ENCODE data around the gene ELMO1. TPM values are rescaled to one million over a fixed set of nuclear protein-coding genes. Genes with fewer than 3 reads are reported as not detected.

ELMO1 gene
- total RNA-seq, 1 experiment from 2014 or later: 1.1 TPM

GRCh38 chr7:37095122-37095521 is 353.5 kb downstream of the ELMO1 start:
- ChIA-PET CTCF (interaction anchor here (0.7 kb wide), 1 partner anchor 87 kb away, joined by 3 read pairs; no protein-coding TSS in a partner anchor), RAD21 (ENCODE audit: low non-redundant PET in 1 of 2, low total read pairs in 2 of 2, uncharacterized antibody in 2 of 2, unreplicated experiment in 2 of 2) (no interaction called here), POLR2A (no interaction called here)
- DNase-seq (ENCODE audit: low read depth, low spot score) (no peak), ATAC-seq (no peak)
- H2AFZ ChIP-seq (ENCODE audit: low read depth, low read length, poor library complexity, severe bottlenecking): no peak overlapping the region
- H3K36me3 ChIP-seq (ENCODE audit: control insufficient read depth in 1 of 2, insufficient read depth in 2 of 2, low read length in 2 of 2): no peaks in the 10 kb centered on the region
- no peak overlapping the region for H3K27ac ChIP-seq (ENCODE audit: low read depth, low read length)
- TF ChIP-seq POLR2AphosphoS5 (IDR thresholded peaks at IDR 0.05; ENCODE audit: low read depth, low read length): no peak
- intact Hi-C loops (cut with micrococcal nuclease): no loop called here
- H3K9ac ChIP-seq (ENCODE audit: low read length): no peak overlapping the region
- no peaks in the 10 kb centered on the region for H3K9me2 ChIP-seq (ENCODE audit: insufficient read depth)
- no peaks in the 10 kb centered on the region for H3K4me1 ChIP-seq (ENCODE audit: control insufficient read depth in 1 of 2, insufficient read depth in 2 of 2, low read length in 2 of 2)
- no peak overlapping the region for H3K4me3 ChIP-seq (replicated peaks in 1 of 2; ENCODE audit: low read depth in 1 of 2, low read length in 2 of 2)
- no TSS peak for BruUV-seq (replicated peaks)
- H4K20me1 ChIP-seq (ENCODE audit: insufficient read depth): no peaks in the 10 kb centered on the region
- no peaks in the 10 kb centered on the region for H3K9me3 ChIP-seq (ENCODE audit: control insufficient read depth in 1 of 2, insufficient read depth in 1 of 2, low read depth in 1 of 2, low read length in 2 of 2)
- no peak overlapping the region for H3K4me2 ChIP-seq (ENCODE audit: low read length)
- no peaks in the 10 kb centered on the region for H3K79me2 ChIP-seq (ENCODE audit: insufficient read depth, low read length)
- H3K27me3 ChIP-seq (ENCODE audit: insufficient read depth, low read length): no peaks in the 10 kb centered on the region

GRCh38 chr7:37093257-37093656 is 355.4 kb downstream of the ELMO1 start:
- DNase-seq (ENCODE audit: low read depth, low spot score) (no peak), ATAC-seq (no peak)
- H3K27ac ChIP-seq (ENCODE audit: low read depth, low read length): no peak overlapping the region
- H3K9ac ChIP-seq (ENCODE audit: low read length): no peak overlapping the region
- H3K4me2 ChIP-seq (ENCODE audit: low read length): no peak overlapping the region
- intact Hi-C loops (cut with micrococcal nuclease): no loop called here
- no peaks in the 10 kb centered on the region for H3K9me3 ChIP-seq (ENCODE audit: control insufficient read depth in 1 of 2, insufficient read depth in 1 of 2, low read depth in 1 of 2, low read length in 2 of 2)
- no peaks in the 10 kb centered on the region for H3K36me3 ChIP-seq (ENCODE audit: control insufficient read depth in 1 of 2, insufficient read depth in 2 of 2, low read length in 2 of 2)
- RAD21 ChIA-PET (ENCODE audit: low non-redundant PET in 1 of 2, low total read pairs in 2 of 2, uncharacterized antibody in 2 of 2, unreplicated experiment in 2 of 2): no interaction called here
- H3K79me2 ChIP-seq (ENCODE audit: insufficient read depth, low read length): no peaks in the 10 kb centered on the region
- CTCF ChIA-PET: no interaction called here
- H3K9me2 ChIP-seq (ENCODE audit: insufficient read depth): no peaks in the 10 kb centered on the region
- no peak overlapping the region for H2AFZ ChIP-seq (ENCODE audit: low read depth, low read length, poor library complexity, severe bottlenecking)
- H3K4me3 ChIP-seq (replicated peaks in 1 of 2; ENCODE audit: low read depth in 1 of 2, low read length in 2 of 2): no peak overlapping the region
- no peak for TF ChIP-seq FOSL1 (IDR thresholded peaks at IDR 0.05; ENCODE audit: low read depth)
- no peak for TF ChIP-seq YY1 (IDR thresholded peaks at IDR 0.05; ENCODE audit: extremely low read depth, insufficient replicate concordance, low read depth, low read length)
- TF ChIP-seq SP1 (IDR thresholded peaks at IDR 0.05; ENCODE audit: low read depth): no peak
- no peak for TF ChIP-seq JUND (IDR thresholded peaks at IDR 0.05)
- no peak for TF ChIP-seq MAX (IDR thresholded peaks at IDR 0.05)
- no peak for TF ChIP-seq SIN3A (IDR thresholded peaks at IDR 0.05; ENCODE audit: low read depth)
- no peak for TF ChIP-seq POLR2AphosphoS5 (IDR thresholded peaks at IDR 0.05; ENCODE audit: low read depth, low read length)
- no peak for TF ChIP-seq SRF (IDR thresholded peaks at IDR 0.05; ENCODE audit: low read depth)
- no peak for TF ChIP-seq EGR1 (IDR thresholded peaks at IDR 0.05; ENCODE audit: low read depth)
- no peak for TF ChIP-seq ZBTB33 (IDR thresholded peaks at IDR 0.05; ENCODE audit: extremely low read depth, insufficient replicate concordance, low read length)
- no peak for TF ChIP-seq ZFX (IDR thresholded peaks at IDR 0.05)
- no peak for TF ChIP-seq CBX3 (IDR thresholded peaks at IDR 0.05; ENCODE audit: low read depth)
- no peak for TF ChIP-seq EZH2 (IDR thresholded peaks at IDR 0.05)
- no peak for TF ChIP-seq CEBPB (IDR thresholded peaks at IDR 0.05; ENCODE audit: low read depth)
- no peak for TF ChIP-seq ZNF274 (IDR thresholded peaks at IDR 0.05; ENCODE audit: low read depth, low read length)
- TF ChIP-seq RAD21 (IDR thresholded peaks at IDR 0.05; ENCODE audit: low read depth): no peak
- no peak for TF ChIP-seq CTCF (IDR thresholded peaks at IDR 0.05 in 2 of 3, conservative IDR thresholded peaks at IDR 0.05 in 1 of 3; ENCODE audit: borderline replicate concordance in 1 of 3, insufficient read depth in 1 of 3, low read depth in 2 of 3, low read length in 2 of 3)
- TF ChIP-seq TCF7L2 (IDR thresholded peaks at IDR 0.05; ENCODE audit: borderline replicate concordance, extremely low read depth, insufficient read depth, insufficient read length): no peak
- TF ChIP-seq POLR2A (IDR thresholded peaks at IDR 0.05; ENCODE audit: borderline replicate concordance, extremely low read depth, insufficient read depth, insufficient read length): no peak
- BruUV-seq (replicated peaks): no TSS peak
- POLR2A ChIA-PET: no interaction called here
- H4K20me1 ChIP-seq (ENCODE audit: insufficient read depth): no peaks in the 10 kb centered on the region
- H3K4me1 ChIP-seq (ENCODE audit: control insufficient read depth in 1 of 2, insufficient read depth in 2 of 2, low read length in 2 of 2): 0 out of 4 replicates have a peak, but pooled peaks cover 0 to 4% of the 10 kb centered on the region in 2 experiments
- no peaks in the 10 kb centered on the region for H3K27me3 ChIP-seq (ENCODE audit: insufficient read depth, low read length)
